Stomach smooth muscle (tissue), 2 donors: Measurements from ENCODE around the gene MAPK8.

Experiments used
- H3K27ac ChIP-seq: one replicate; pipeline ENCODE4 v1.7.0; 2013; ENCODE audit warnings: mild to moderate bottlenecking, low read length, inconsistent platforms
- H3K27me3 ChIP-seq, 2 donors: one replicate each; pipeline ENCODE4 v1.7.0; 2013; ENCODE audit warnings: low read length in 2 of 2; ENCODE audit not compliant: insufficient read depth in 2 of 2, control insufficient read depth in 1 of 2
- H3K36me3 ChIP-seq, 2 donors: one replicate each; pipeline ENCODE4 v1.7.0; 2013; ENCODE audit warnings: low read length in 2 of 2; ENCODE audit not compliant: control insufficient read depth in 2 of 2, insufficient read depth in 2 of 2
- H3K4me1 ChIP-seq: one replicate; pipeline ENCODE4 v1.7.0; 2013; ENCODE audit warnings: low read length; ENCODE audit not compliant: control insufficient read depth, insufficient read depth
- H3K4me3 ChIP-seq, 2 donors: one replicate each; pipeline ENCODE4 v1.7.0; 2013; ENCODE audit warnings: low read length in 2 of 2
- H3K9ac ChIP-seq, 2 donors: one replicate each; pipeline ENCODE4 v1.7.0; 2013; ENCODE audit warnings: low read length in 2 of 2, mild to moderate bottlenecking in 1 of 2
- H3K9me3 ChIP-seq, 2 donors: one replicate each; pipeline ENCODE4 v1.7.0; 2013; ENCODE audit warnings: low read length in 2 of 2; ENCODE audit not compliant: control insufficient read depth in 2 of 2
- donor health status: healthy.
- donor health status: Pancreatic carcinoma.

Gene MAPK8

DNA sequence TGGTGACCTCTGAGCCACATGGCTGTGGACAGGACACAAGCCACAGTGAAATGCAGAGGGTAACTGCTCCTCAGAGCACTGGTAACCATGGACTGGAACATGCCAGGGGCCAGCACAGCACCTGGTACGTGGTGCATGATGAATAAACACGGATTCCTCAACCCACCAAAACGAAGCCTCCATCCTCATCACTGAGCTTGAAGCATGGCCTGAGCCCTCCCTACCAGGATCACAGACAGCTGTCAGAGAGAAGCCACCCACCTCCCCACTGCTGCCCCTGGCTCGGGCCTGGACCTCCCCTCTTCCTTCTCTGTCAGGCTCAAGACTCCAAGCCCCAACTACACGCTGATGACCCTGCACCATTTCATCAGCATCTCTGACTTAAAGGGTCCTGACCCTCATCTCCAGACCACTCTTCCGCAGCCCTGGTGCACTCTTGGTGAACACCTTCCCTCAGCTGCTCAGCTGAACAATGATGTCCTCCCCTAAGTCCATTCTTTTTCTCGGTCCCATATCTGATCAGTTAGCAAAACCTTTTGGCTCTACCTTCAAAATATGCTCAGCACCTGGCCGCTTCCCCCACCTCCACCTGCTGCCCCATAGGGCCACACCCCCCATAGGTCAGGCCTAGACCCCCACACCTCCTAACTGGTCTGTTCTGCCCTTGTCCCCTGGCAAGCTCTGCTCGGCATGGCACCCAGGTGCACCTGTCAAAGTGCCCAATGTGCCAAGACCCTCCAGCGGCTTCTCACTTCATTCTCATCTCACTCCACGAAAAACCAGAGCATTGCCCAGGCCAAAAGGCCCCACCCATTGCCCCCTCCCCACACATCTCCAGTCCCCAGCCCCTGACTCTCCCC lies 141.1 kb downstream of the MAPK8 start:
- no peak overlapping the region for H3K4me3 ChIP-seq
- no peaks in the 10 kb centered on the region for H3K27me3 ChIP-seq
- H3K36me3 ChIP-seq = no peaks in the 10 kb centered on the region
- no peaks in the 10 kb centered on the region for H3K9me3 ChIP-seq
- H3K9ac ChIP-seq = no peak overlapping the region
- H3K27ac ChIP-seq = no peak overlapping the region
- H3K4me1 ChIP-seq = no peaks in the 10 kb centered on the region

- H3K36me3 ChIP-seq = no peaks in the 10 kb centered on the region
- H3K27ac ChIP-seq = no peak overlapping the region
- no peaks in the 10 kb centered on the region for H3K9me3 ChIP-seq
- no peaks in the 10 kb centered on the region for H3K27me3 ChIP-seq
- no peak overlapping the region for H3K9ac ChIP-seq
- H3K4me1 ChIP-seq = no peaks in the 10 kb centered on the region
- no peak overlapping the region for H3K4me3 ChIP-seq
Measured at GRCh38 chr10:48448796-48449195, 142.3 kb downstream of the MAPK8 start.

- Histone ChIP-seq H3K27ac (no peak overlapping the region), H3K9ac (no peak overlapping the region), H3K36me3 (no peaks in the 10 kb centered on the region), H3K4me3 (no peak overlapping the region), H3K9me3 (no peaks in the 10 kb centered on the region), H3K27me3 (no peaks in the 10 kb centered on the region), H3K4me1 (no peaks in the 10 kb centered on the region)
Measured at GRCh38 chr10:48449501-48450232, 143.2 kb downstream of the MAPK8 start.

- Histone ChIP-seq H3K4me3 (no peak overlapping the region), H3K27me3 (no peaks in the 10 kb centered on the region), H3K4me1 (no peaks in the 10 kb centered on the region), H3K9me3 (no peaks in the 10 kb centered on the region), H3K9ac (no peak overlapping the region), H3K27ac (no peak overlapping the region), H3K36me3 (no peaks in the 10 kb centered on the region)
Measured at GRCh38 chr10:48450233-48450740, 143.8 kb downstream of the MAPK8 start.

GRCh38 chr10:48450741-48451466 lies 144.4 kb downstream of the MAPK8 start:
- Histone ChIP-seq H3K4me3 (no peak overlapping the region), H3K4me1 (no peaks in the 10 kb centered on the region), H3K27ac (no peak overlapping the region), H3K9me3 (no peaks in the 10 kb centered on the region), H3K27me3 (no peaks in the 10 kb centered on the region), H3K9ac (no peak overlapping the region), H3K36me3 (no peaks in the 10 kb centered on the region)

DNA sequence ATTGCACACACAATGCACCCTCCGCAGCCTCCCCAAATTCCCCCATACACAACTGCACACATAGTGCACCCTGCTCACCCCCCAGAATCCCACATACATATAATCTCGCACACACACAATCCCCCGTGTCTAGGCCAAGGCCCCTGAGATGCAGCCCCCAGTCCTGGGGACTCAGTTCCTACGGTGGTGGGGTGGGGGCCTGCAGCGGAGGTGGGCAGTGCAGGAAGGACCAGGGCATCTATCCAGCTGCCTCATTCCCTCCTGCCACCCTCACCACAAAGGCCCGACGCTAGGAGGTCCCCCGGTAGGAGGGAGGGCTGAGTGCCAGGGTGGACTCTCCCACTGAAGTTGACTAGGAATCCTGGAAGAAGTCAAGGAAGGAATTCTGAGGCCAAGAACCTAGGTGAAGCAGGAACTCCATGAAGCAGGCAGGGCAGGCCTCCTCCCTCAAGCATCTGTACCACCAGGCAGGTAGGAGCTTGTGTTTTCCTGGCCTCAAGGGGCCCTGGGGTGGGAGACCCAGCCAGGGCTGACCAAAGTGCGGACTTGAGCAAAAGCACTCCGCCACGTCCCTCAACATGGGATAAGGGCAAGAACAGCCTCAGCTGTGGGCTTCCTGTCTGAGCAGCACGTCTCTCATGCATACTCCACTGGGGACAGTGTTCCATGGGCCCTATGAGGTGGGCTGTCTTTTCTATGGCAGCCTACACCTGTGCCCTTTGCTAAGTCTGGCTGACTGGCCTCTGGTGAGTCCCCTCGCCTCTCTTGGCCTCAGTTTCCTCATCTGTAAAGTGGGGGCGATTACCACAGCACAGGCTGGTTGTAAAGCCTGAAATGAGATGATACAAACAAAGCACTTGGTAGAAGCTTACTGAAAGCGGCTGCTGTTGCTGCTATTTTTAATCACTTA lies 145.7 kb downstream of the MAPK8 start:
- Histone ChIP-seq H3K9me3 (no peaks in the 10 kb centered on the region), H3K27ac (no peak overlapping the region), H3K9ac (no peak overlapping the region), H3K36me3 (no peaks in the 10 kb centered on the region), H3K27me3 (peaks cover 0 to 2% of the 10 kb centered on the region in 2 donors), H3K4me1 (peaks cover 5% of the 10 kb centered on the region), H3K4me3 (no peak overlapping the region)

- Histone ChIP-seq H3K4me1 (peaks cover 5% of the 10 kb centered on the region), H3K9me3 (no peaks in the 10 kb centered on the region), H3K4me3 (no peak overlapping the region), H3K27me3 (peaks cover 0 to 2% of the 10 kb centered on the region in 2 donors), H3K36me3 (no peaks in the 10 kb centered on the region), H3K9ac (no peak overlapping the region), H3K27ac (no peak overlapping the region)
Measured at GRCh38 chr10:48452879-48453412, 146.5 kb downstream of the MAPK8 start.

DNA sequence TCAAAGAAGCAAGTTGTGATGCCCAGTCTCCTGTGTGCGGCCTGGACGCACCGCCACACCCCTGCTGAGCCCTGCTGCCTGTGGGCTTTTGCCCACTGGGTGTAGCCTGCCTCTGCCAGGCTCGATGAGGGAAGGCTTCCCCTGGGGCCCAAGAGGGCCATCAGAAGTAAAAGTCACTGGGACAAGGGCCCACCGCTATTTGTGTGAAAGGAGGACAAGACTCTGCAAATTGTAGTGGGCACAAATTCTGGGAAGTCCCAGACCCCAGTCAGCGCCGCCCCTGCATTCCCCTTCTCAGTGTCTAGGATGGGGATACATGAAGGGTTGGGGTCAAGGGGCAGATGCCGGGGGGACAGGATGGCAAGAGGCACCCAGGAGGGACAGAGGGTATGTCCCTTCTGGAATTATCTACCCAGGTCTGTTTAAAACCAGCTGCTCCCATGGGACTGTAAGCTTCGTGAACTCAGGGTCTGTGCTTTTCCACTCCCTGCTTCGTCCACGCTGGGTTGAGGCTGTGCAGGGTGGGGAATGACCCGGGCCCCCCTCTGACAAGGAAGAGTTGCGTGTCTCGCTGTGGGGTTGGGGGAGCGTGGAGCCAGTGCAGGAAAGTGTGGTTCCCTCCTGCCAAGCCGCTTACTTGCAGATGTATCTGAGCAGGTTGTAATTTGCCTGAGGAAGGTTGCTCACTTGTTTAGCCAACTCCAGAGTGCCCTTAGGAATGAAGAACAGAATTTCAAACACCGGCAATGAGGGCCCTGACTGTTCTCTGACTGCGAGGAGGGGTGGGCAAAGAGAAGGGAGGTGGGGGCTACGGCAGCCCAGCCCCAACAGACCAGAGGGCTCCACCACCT lies 147.2 kb downstream of the MAPK8 start:
- H3K9me3 ChIP-seq = no peaks in the 10 kb centered on the region
- H3K4me3 ChIP-seq = no peak overlapping the region
- no peaks in the 10 kb centered on the region for H3K36me3 ChIP-seq
- no peak overlapping the region for H3K27ac ChIP-seq
- peaks cover 5% of the 10 kb centered on the region for H3K4me1 ChIP-seq
- no peak overlapping the region for H3K9ac ChIP-seq
- peaks cover 0 to 4% of the 10 kb centered on the region in 2 donors for H3K27me3 ChIP-seq

DNA sequence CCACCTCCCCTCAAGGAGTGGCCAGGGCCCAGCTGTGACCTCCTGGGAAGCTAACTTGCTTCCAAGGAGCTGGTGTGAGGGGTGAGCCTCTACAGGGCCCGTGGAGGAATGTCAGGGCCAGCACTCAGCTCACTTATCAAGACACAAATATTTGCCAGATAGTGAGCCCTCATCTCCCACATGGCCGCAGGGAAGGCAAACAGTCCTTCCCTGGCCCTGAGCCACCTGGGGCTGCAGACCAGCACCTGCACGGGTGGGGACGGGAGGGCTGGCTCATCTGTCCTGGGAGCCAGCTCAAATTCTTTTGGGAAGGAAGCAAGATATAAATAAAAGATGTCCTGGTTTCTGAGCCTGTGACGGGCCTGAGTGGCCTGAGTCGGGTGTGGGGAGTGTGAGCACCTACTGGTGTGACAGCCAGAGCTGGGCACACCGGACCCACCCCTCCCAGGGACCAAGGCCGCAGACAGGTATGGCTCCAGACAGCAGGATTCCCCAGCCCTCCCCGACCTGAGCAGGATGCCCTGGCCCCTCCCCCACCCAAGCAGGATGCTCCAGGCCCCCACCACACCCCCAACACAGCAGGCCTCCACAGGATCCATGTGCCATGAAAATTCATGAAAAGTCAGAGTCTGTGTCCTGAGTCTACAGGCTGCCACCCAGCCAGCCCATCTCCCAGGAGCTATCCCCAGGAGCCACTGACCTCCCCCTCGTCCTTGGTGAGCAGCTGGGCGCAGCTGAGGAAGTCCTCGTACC lies 148.0 kb downstream of the MAPK8 start:
- H3K4me3 ChIP-seq = no peak overlapping the region
- H3K4me1 ChIP-seq = peaks cover 5% of the 10 kb centered on the region
- H3K27ac ChIP-seq = no peak overlapping the region
- H3K9ac ChIP-seq = no peak overlapping the region
- peaks cover 0 to 4% of the 10 kb centered on the region in 2 donors for H3K27me3 ChIP-seq
- H3K36me3 ChIP-seq = no peaks in the 10 kb centered on the region
- no peaks in the 10 kb centered on the region for H3K9me3 ChIP-seq
